Lower lobe of right lung (tissue), 2 donors: Measurements from ENCODE around the gene SPATA16. TPM values are rescaled to one million over a fixed set of nuclear protein-coding genes. Genes with fewer than 3 reads are reported as not detected.
"Not testable (repeated sequence)": the region's sequence is repeated elsewhere in the genome, so short reads cannot be mapped to it uniquely, and the experiment has no call there.

Experiments used
- ATAC-seq, 2 donors: fragments of 200-7000 bp; cut with Tn5 transposase; one replicate each; pipeline ENCODE4 v1.9.1; 2020 to 2022; ENCODE audit warnings: mild to moderate bottlenecking in 2 of 2, moderate library complexity in 2 of 2
- DNase-seq: peaks from one replicate; pipeline ENCODE4 v3.0.0-alpha.2; 2020
- H3K27ac ChIP-seq: fragments of 200-600 bp; one replicate; pipeline ENCODE4 v1.8.0; 2022
- H3K27me3 ChIP-seq: fragments of 200-600 bp; one replicate; pipeline ENCODE4 v1.8.0; 2022; ENCODE audit warnings: low read depth
- H3K36me3 ChIP-seq: fragments of 200-600 bp; one replicate; pipeline ENCODE4 v1.8.0; 2022; ENCODE audit warnings: mild to moderate bottlenecking
- H3K4me1 ChIP-seq: fragments of 200-600 bp; one replicate; pipeline ENCODE4 v1.8.0; 2022
- H3K4me3 ChIP-seq: fragments of 200-600 bp; one replicate; pipeline ENCODE4 v1.8.0; 2022; ENCODE audit warnings: mild to moderate bottlenecking
- H3K9me3 ChIP-seq: fragments of 200-600 bp; one replicate; pipeline ENCODE4 v1.8.0; 2022
- CTCF ChIP-seq: fragments of 200-600 bp; IDR thresholded peaks from one replicate; pipeline ENCODE4 v1.8.0; 2022; ENCODE audit warnings: antibody characterized with exemption, mild to moderate bottlenecking
- intact Hi-C: fragments of 100-400 bp; cut with DNase I; formaldehyde crosslinking; loops from one replicate; pipeline ENCODE4 v1.11.0; 2022
- total RNA-seq: library from RNA; stranded (reverse); fragmentation: NEBNext Ultra II Directional; extraction: Animal tissue kit (Norgen Biotek cat#: 25700); gene quantifications from one replicate; pipeline ENCODE4 v1.2.1, GENCODE V29; 2021
- donor health status: DM: no; HTN: yes; CAD: no; lungs with severe emphysema.

SPATA16 gene
- total RNA-seq, 1 donor from 2014 or later: not detected

DNA sequence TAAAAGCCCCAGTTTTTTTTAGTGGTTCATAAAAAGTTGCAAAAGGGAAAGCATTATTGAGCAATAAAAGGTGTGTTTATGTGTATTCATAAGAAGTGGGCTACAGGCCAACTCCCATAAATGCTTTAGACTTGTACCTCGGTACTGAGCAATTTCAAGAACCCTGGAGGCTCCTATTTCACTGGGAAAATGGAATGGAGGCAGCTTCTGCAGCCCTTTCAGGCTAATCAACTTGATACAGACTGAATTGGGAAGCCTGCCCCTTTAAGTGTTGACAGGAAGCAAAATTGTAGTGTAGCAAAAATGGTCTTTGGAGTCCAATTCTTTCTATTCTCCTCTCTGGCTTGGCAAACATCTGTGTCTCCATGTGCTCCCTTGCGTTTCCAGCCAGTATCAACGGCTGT, 271.7 kb downstream of the SPATA16 start:
- H3K4me3 ChIP-seq: no peak overlapping the region
- intact Hi-C loops: no loop called here
- no peak for TF ChIP-seq CTCF
- ATAC-seq (peak; percentile 51 to 75), DNase-seq (no peak)
- H3K27me3 ChIP-seq: no peaks in the 10 kb centered on the region
- no peaks in the 10 kb centered on the region for H3K36me3 ChIP-seq
- no peaks in the 10 kb centered on the region for H3K4me1 ChIP-seq
- H3K9me3 ChIP-seq: no peaks in the 10 kb centered on the region
- no peak overlapping the region for H3K27ac ChIP-seq

GRCh38 chr3:172868582-172869200, 272.3 kb downstream of the SPATA16 start:
- DNase-seq: no peak
- H3K9me3 ChIP-seq: no peaks in the 10 kb centered on the region
- H3K36me3 ChIP-seq: no peaks in the 10 kb centered on the region
- H3K4me1 ChIP-seq: no peaks in the 10 kb centered on the region
- no peak for ATAC-seq
- intact Hi-C loops: no loop called here
- no peak overlapping the region for H3K4me3 ChIP-seq
- TF ChIP-seq CTCF: no peak
- no peak overlapping the region for H3K27ac ChIP-seq
- H3K27me3 ChIP-seq: no peaks in the 10 kb centered on the region

GRCh38 chr3:172866726-172867350, 274.2 kb downstream of the SPATA16 start:
- H3K9me3 ChIP-seq, H3K4me1 ChIP-seq, H3K27me3 ChIP-seq, H3K4me3 ChIP-seq, H3K36me3 ChIP-seq, DNase-seq, ATAC-seq, intact Hi-C loops, H3K27ac ChIP-seq: not testable (repeated sequence)

DNA sequence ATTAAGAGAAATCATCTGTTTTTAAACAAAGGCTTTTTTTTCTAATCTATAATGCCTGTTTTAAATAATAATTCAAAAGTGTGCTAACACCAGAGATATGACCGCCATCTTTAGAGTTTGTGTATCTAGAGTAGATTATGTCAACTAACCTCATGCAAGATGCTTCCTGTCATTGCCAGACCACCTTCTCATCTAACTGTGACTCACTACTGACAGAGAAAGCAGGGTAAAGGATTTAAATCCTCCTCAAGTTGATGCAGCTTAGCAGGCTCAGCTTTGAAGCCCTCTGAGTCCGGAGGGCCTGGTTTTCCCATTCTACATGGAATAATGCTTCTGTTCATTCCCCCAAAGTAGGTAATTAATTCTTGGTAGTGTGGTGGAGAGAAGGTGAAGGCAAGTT, 282.0 kb downstream of the SPATA16 start:
- Histone ChIP-seq H3K36me3 (no peaks in the 10 kb centered on the region), H3K27me3 (no peaks in the 10 kb centered on the region), H3K4me1 (peaks cover 4% of the 10 kb centered on the region), H3K4me3 (no peak overlapping the region), H3K27ac (no peak overlapping the region), H3K9me3 (no peaks in the 10 kb centered on the region)
- no peak for TF ChIP-seq CTCF
- intact Hi-C loops: no loop called here
- no peak for ATAC-seq
- DNase-seq: no peak

DNA sequence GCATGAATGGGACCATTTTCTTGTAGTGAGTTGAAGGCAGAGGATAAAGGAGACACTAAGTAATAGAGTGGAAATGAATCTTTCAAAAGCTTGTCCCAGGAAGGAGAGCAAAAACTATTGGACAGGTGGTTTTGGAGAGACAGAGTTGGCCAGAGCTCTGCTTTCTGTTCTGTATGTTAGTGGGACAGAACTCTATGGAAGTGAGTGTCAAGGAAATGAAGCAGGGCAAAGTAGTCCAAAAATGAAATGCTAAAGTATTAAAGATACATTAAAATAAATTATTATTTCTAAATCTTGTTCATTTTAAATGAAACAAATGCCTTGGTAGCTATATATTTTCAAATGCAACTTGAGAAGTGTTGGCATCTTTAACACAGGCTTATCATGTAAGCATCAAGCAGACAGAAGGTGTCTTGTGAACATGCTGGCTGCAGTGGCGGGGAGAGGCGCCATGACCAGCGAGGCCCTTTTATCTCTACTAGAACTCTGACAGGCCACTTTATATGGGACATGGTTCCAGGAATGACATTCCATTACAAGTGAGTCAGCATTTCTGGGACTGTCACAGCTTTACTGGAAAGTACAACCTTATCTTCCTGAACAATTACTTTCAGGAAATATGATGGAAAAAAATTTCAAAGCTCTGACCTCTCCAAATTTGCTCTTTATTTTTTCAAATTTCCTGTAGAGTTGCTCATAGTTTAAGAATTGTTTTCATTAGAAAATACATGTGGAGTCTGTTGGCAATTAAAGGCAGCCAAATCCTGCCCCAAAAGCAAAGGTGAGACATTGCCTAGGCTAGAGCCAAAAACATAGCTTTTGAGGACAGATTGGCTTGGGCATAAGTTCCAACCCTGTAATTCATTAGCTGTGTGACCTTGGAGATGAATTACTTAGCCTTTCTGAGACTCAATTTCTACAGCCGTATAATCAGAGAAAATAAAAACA, 284.0 kb downstream of the SPATA16 start:
- H3K27me3 ChIP-seq: no peaks in the 10 kb centered on the region
- DNase-seq (no peak), ATAC-seq (peak; percentile 47 to 70)
- TF ChIP-seq CTCF: no peak
- no peak overlapping the region for H3K27ac ChIP-seq
- no peaks in the 10 kb centered on the region for H3K36me3 ChIP-seq
- peaks cover 4% of the 10 kb centered on the region for H3K4me1 ChIP-seq
- intact Hi-C loops: no loop called here
- no peaks in the 10 kb centered on the region for H3K9me3 ChIP-seq
- H3K4me3 ChIP-seq: no peak overlapping the region
